Lung (tissue), 12 donors: ENCODE results near the gene TMEM185A. TPM values are rescaled to one million over a fixed set of nuclear protein-coding genes. Genes with fewer than 3 reads are reported as not detected.
"Not testable (repeated sequence)": the region's sequence is repeated elsewhere in the genome, so short reads cannot be mapped to it uniquely, and the experiment has no call there.

ENCODE experiments used
- ATAC-seq: fragments of 200-7000 bp; cut with Tn5 transposase; one replicate; pipeline ENCODE4 v1.9.1; 2020; ENCODE audit warnings: moderate number of reproducible peaks; ENCODE audit not compliant: insufficient read depth, low FRiP score
- DNase-seq, 3 donors: peaks; one replicate each; pipeline ENCODE4 v3.0.0-alpha.2; 2013 to 2017
- H3K27ac ChIP-seq, 2 donors: one replicate each; pipeline ENCODE4 v1.5.1; 2013; ENCODE audit warnings: mild to moderate bottlenecking in 2 of 2, moderate library complexity in 2 of 2, control low read depth in 1 of 2, inconsistent platforms in 1 of 2, low read depth in 1 of 2, low read length in 1 of 2
- H3K27me3 ChIP-seq, 3 donors: one replicate each; pipeline ENCODE4 v1.5.1; 2013; ENCODE audit warnings: low read length in 2 of 3; ENCODE audit not compliant: control insufficient read depth in 3 of 3, insufficient read depth in 3 of 3
- H3K36me3 ChIP-seq, 4 donors: one replicate each; pipeline ENCODE4 v1.5.1; 2013; ENCODE audit warnings: low read length in 4 of 4, mild to moderate bottlenecking in 1 of 4, moderate library complexity in 1 of 4; ENCODE audit not compliant: control insufficient read depth in 4 of 4, insufficient read depth in 4 of 4
- H3K4me1 ChIP-seq, 5 donors: one replicate each; pipeline ENCODE4 v1.5.1; 2013; ENCODE audit warnings: low read length in 5 of 5, mild to moderate bottlenecking in 2 of 5, moderate library complexity in 1 of 5; ENCODE audit not compliant: control insufficient read depth in 5 of 5, insufficient read depth in 5 of 5
- H3K4me3 ChIP-seq: one replicate; pipeline ENCODE4 v1.5.1; 2013; ENCODE audit warnings: mild to moderate bottlenecking, control low read depth, moderate library complexity
- H3K9ac ChIP-seq, 2 donors: one replicate each; pipeline ENCODE4 v1.5.1; 2013; ENCODE audit warnings: low read length in 2 of 2, control low read depth in 1 of 2; ENCODE audit not compliant: insufficient read depth in 1 of 2
- H3K9me3 ChIP-seq, 4 donors: one replicate each; pipeline ENCODE4 v1.5.1; 2013; ENCODE audit warnings: low read length in 3 of 4, mild to moderate bottlenecking in 1 of 4, moderate library complexity in 1 of 4; ENCODE audit not compliant: control insufficient read depth in 4 of 4, insufficient read depth in 3 of 4
- WGBS, 2 donors: extraction: QIAGEN DNeasy Blood & Tissue Kit; methylation state at CpG; one replicate each; pipeline ENCODE4 v1.1.7; 2013; 5-methylcytosine and 5-hydroxymethylcytosine counted together
- polyA plus RNA-seq, 2 donors: library from polyadenylated mRNA; stranded (reverse); fragments of 200-250 nt; gene quantifications; one replicate each; pipeline ENCODE4 v1.2.1, GENCODE V29; 2013
- total RNA-seq, 2 donors: library from RNA; depleted of rRNA in 1 of 2; stranded (reverse); fragments of >200 nt in 1 of 2; gene quantifications; one replicate each; pipeline ENCODE4 v1.2.1, GENCODE V29; 2014 to 2021
- TF ChIP-seq, protein P1 (sequence below): IDR thresholded peaks from 2 replicates; pipeline ENCODE4 v1.5.1; 2012; ENCODE audit warnings: mild to moderate bottlenecking; ENCODE audit errors: control extremely low read depth, extremely low read depth
- donor health status: control.
- donor health status: control.
- donor health status: Bipolar disorder and iron deficiency.
- donor health status: healthy.
- donor health status: DM: yes; HTN: yes; CAD: no.

TMEM185A gene
- total and polyA plus RNA-seq, 4 donors: 8.7 to 23.8 (median 13.9) TPM

DNA sequence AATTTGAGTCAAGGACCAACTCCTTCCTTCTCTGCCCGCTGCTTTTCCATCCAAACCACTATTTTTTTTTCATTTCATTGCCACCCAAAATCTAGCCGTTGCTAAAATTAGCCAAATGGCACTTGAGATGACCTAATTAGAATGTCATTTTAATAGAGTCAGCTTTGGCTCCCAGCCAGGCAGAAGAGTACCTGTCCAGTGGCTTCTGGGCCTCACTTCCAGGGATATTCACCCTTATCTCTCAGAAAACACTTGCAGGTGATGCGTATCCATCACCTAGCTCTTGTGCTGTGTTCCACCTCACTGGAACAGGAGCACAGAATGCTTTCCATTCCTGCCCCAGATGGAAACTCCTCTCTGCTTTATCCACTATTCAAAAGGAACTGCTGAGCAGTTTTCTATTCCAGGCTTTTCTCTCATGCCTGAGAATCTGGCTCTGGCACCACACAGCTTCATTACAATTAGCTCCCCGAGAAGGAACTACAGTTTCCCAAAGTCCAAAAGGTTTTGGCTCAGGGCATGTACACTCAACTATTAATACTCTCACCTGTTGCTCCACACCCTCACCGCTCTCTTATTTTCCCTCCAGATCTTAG, 62.8 kb downstream of the TMEM185A start:
- WGBS, 2 donors: 70% methylated on average over 5 of the region's 5 CpGs; no CpG with 5 or more reads in 1 of the 2 donors
- H3K9ac ChIP-seq: no peak overlapping the region
- H3K4me3 ChIP-seq: no peak overlapping the region
- H3K36me3 ChIP-seq: no peaks in the 10 kb centered on the region
- TF ChIP-seq, protein P1, sequence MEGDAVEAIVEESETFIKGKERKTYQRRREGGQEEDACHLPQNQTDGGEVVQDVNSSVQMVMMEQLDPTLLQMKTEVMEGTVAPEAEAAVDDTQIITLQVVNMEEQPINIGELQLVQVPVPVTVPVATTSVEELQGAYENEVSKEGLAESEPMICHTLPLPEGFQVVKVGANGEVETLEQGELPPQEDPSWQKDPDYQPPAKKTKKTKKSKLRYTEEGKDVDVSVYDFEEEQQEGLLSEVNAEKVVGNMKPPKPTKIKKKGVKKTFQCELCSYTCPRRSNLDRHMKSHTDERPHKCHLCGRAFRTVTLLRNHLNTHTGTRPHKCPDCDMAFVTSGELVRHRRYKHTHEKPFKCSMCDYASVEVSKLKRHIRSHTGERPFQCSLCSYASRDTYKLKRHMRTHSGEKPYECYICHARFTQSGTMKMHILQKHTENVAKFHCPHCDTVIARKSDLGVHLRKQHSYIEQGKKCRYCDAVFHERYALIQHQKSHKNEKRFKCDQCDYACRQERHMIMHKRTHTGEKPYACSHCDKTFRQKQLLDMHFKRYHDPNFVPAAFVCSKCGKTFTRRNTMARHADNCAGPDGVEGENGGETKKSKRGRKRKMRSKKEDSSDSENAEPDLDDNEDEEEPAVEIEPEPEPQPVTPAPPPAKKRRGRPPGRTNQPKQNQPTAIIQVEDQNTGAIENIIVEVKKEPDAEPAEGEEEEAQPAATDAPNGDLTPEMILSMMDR: no peak
- H3K9me3 ChIP-seq: no peaks in the 10 kb centered on the region
- H3K4me1 ChIP-seq: no peaks in the 10 kb centered on the region
- DNase-seq (no peak), ATAC-seq (no peak)
- peaks cover 0 to 3% (median 2%) of the 10 kb centered on the region in 3 donors for H3K27me3 ChIP-seq
- H3K27ac ChIP-seq: no peak overlapping the region

DNA sequence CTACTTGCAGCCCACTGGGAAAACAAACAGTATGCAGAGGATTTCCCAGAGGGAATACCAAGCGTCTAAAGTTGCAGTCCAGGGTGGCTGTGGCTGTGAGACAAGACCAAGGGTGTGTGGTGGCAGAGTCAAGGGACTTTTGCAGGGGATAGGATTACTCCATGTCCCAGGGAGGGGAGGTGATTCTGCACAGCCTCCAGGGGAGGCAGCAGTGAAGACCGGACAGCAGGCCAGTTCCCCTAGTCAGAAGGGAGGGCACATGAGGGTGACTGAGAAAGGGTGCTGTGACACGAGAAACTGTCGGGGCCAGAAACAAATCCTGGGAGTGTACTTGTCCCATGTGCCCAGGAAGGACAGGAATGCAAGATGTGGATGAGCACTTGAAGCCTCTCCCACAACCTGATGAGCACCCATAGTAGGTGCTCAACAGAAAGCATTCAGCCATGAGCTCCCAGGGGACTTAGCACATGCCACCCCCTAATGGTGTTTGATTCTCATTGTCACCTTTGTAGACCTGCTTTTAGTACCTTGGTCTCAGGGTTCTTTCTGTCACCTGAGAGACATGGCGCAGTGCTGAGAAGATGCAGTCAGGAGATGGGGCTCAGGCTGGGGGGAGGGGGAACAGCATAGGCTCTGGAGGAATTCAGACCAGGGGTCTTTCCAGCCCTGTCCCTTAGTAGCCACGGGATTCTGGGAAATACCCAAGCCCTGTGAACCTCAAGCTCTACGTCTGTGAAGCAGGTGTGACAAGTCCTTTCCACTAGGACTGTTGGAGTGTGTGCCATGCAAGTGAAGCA, 63.8 kb downstream of the TMEM185A start:
- TF ChIP-seq, protein P1: no peak
- H3K9ac ChIP-seq: no peak overlapping the region
- no peak for DNase-seq
- H3K27ac ChIP-seq: no peak overlapping the region
- H3K36me3 ChIP-seq: no peaks in the 10 kb centered on the region
- no peak overlapping the region for H3K4me3 ChIP-seq
- H3K9me3 ChIP-seq: no peaks in the 10 kb centered on the region
- H3K4me1 ChIP-seq: no peaks in the 10 kb centered on the region
- H3K27me3 ChIP-seq: peaks cover 0 to 3% (median 2%) of the 10 kb centered on the region in 3 donors
- 77% methylated on average over 7 of the region's 7 CpGs; no CpG with 5 or more reads in 1 of the 2 donors for WGBS, 2 donors
- ATAC-seq: no peak

DNA sequence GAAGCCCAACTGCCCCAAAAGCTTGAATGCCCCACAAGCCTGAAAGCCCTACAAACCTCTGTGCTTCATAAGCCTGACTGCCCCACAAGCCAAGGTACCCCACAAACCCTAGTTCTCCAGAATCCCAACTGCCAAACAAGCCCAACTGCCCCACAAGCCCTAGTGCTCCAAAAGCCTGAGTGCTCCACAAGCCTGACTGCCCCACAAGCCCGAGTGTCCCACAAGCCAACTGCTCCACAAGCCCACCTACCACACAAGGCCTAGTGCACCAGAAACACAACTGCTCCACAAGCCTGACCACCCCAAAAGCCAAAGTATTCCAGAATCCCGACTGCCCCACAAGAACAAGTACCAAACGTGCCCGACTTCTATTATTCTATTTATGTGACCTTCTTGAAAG, 68.2 kb downstream of the TMEM185A start:
- peaks cover 0 to 3% (median 0%) of the 10 kb centered on the region in 3 donors for H3K27me3 ChIP-seq
- DNase-seq (no peak), ATAC-seq (no peak)
- H3K27ac ChIP-seq: no peak overlapping the region
- WGBS, 2 donors: 86% methylated on average over 4 of the region's 4 CpGs; no CpG with 5 or more reads in 1 of the 2 donors
- TF ChIP-seq, protein P1: no peak
- no peaks in the 10 kb centered on the region for H3K4me1 ChIP-seq
- no peak overlapping the region for H3K4me3 ChIP-seq
- H3K9me3 ChIP-seq: no peaks in the 10 kb centered on the region
- H3K36me3 ChIP-seq: no peaks in the 10 kb centered on the region
- H3K9ac ChIP-seq: no peak overlapping the region

DNA sequence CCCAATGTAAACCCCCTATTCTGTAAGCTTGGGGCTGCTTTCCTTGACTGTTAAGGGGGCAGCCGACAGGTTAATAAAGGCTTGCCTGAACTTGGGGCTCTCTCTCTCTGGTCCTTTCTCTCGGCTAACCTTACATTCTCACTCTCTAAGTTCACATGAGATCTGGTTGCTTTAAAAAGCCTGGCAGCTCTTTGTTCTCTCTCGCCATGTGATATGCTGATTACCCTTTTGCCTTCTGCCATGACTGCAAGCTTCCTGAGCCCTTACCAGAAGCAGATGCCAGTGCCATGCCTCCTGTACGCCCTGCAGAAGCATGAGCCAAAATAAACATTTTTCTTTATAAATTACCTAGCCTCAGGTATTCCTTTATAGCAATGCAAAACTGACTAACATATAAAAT, 76.3 kb downstream of the TMEM185A start:
- not testable (repeated sequence) for H3K9me3 ChIP-seq, H3K9ac ChIP-seq, H3K4me1 ChIP-seq, DNase-seq, H3K4me3 ChIP-seq, ATAC-seq, H3K27ac ChIP-seq, H3K36me3 ChIP-seq, H3K27me3 ChIP-seq
- no CpG with 5 or more reads among the region's 4 CpGs for WGBS, 2 donors

DNA sequence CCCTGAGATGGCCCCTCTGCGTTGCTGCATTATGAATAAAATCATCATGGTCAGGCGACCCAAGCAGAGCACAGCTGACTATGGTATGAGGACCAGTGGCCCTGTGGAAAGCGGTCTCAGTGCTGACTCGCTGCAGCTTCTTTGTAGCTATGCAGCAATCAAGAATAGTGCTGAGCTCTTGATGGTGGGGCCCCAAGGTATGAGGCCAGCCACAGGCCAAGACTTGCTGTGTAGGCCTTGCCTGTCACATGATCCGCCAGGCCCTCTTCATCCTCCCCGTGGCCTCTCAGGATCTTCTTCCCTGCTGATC, 79.7 kb downstream of the TMEM185A start:
- ATAC-seq, H3K9me3 ChIP-seq, H3K4me1 ChIP-seq, H3K4me3 ChIP-seq, H3K9ac ChIP-seq, DNase-seq, H3K27me3 ChIP-seq, H3K36me3 ChIP-seq, H3K27ac ChIP-seq: not testable (repeated sequence)
- WGBS, 2 donors: 87% methylated on average over 2 of the region's 6 CpGs; no CpG with 5 or more reads in 1 of the 2 donors

DNA sequence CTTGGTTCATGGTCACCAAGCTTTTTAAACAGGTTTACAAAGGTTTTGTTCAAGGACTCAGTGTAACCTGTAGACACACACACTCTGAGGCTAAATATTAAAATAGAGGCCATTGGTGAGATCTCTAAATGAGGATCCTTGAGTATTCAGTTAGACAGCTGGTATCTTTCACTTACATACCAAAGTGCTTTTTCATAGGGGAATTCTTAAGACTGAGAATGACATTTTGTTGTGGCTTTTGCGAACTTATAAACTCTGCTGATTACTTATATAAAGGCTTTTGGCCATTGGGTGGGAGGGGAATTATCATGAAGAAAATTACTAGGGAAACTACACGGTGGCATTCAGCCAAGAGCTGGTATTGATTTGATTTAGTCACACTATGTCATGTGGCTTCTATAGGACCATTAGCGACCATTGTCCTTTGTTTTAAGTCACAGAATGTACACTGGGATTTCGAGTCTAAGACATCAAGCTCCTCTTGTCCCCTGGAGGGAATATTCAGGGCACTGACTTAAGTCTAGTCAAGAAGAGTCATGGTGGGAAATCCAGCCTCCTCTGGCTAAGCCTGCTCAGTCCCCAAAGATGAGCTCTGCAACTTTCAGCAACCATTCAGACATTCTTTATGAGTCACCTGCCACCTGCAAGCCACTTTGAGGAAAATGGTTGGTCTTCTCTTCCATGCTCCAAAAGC, 80.2 kb downstream of the TMEM185A start:
- H3K36me3 ChIP-seq, H3K27me3 ChIP-seq, H3K9me3 ChIP-seq, H3K4me1 ChIP-seq, ATAC-seq, H3K27ac ChIP-seq, H3K9ac ChIP-seq, H3K4me3 ChIP-seq, DNase-seq: not testable (repeated sequence)
- WGBS, 2 donors: no CpG with 5 or more reads among the region's 4 CpGs
